Endometrial microvascular endothelial cells (primary cell): ENCODE measurements around the gene SEZ6L. TPM values are rescaled to one million over a fixed set of nuclear protein-coding genes. Genes with fewer than 3 reads are reported as not detected.

Source experiments
- in situ Hi-C: cut with HindIII; loops from 2 replicates; pipeline ENCODE4 v1.10.0; 2017; ENCODE audit warnings: low sequenced_read_pairs, low pct_unique_long_range_greater_than_20kb; ENCODE audit errors: inconsistent ontology term
- total RNA-seq: library from RNA; depleted of rRNA; stranded (reverse); fragments of >200 nt; gene quantifications from one replicate; pipeline ENCODE4 v1.2.3, GENCODE V29; 2015; ENCODE audit errors: inconsistent ontology term

The SEZ6L gene
- total RNA-seq, 1 donor from 2014 or later, result not detected

- in situ Hi-C loops, result no loop called here
Measured at GRCh38 chr22:26320447-26320846, 151.2 kb downstream of the SEZ6L start.

- in situ Hi-C loops, result no loop called here
Measured at GRCh38 chr22:26321469-26321913, 152.2 kb downstream of the SEZ6L start.

GRCh38 chr22:26322179-26322905 is 153.1 kb downstream of the SEZ6L start:
- in situ Hi-C loops, result no loop called here

- in situ Hi-C loops, result no loop called here
Measured at GRCh38 chr22:26323013-26323412, 153.8 kb downstream of the SEZ6L start.

- in situ Hi-C loops, result no loop called here
Measured at GRCh38 chr22:26324150-26324549, 154.9 kb downstream of the SEZ6L start.

- in situ Hi-C loops, result no loop called here
Measured at GRCh38 chr22:26325641-26326040, 156.4 kb downstream of the SEZ6L start.

GRCh38 chr22:26326803-26327202 is 157.5 kb downstream of the SEZ6L start:
- in situ Hi-C loops, result no loop called here

- in situ Hi-C loops, result no loop called here
Measured at GRCh38 chr22:26327306-26327705, 158.0 kb downstream of the SEZ6L start.

- in situ Hi-C loops, result no loop called here
Measured at GRCh38 chr22:26328221-26328620, 159.0 kb downstream of the SEZ6L start.

GRCh38 chr22:26330971-26331625 is 161.8 kb downstream of the SEZ6L start:
- in situ Hi-C loops, result no loop called here

GRCh38 chr22:26333088-26333800 is 164.0 kb downstream of the SEZ6L start:
- in situ Hi-C loops, result no loop called here

GRCh38 chr22:26334232-26334631 is 165.0 kb downstream of the SEZ6L start:
- in situ Hi-C loops, result no loop called here

GRCh38 chr22:26336773-26337172 is 167.5 kb downstream of the SEZ6L start:
- in situ Hi-C loops, result no loop called here

- in situ Hi-C loops, result no loop called here
Measured at GRCh38 chr22:26339755-26340154, 170.5 kb downstream of the SEZ6L start.

- in situ Hi-C loops, result no loop called here
Measured at GRCh38 chr22:26342745-26343410, 173.6 kb downstream of the SEZ6L start.

- in situ Hi-C loops, result no loop called here
Measured at GRCh38 chr22:26345496-26345895, 176.2 kb downstream of the SEZ6L start.

GRCh38 chr22:26348810-26349526 is 179.7 kb downstream of the SEZ6L start:
- in situ Hi-C loops, result no loop called here

- in situ Hi-C loops, result no loop called here
Measured at GRCh38 chr22:26354707-26355106, 185.4 kb downstream of the SEZ6L start.

GRCh38 chr22:26357281-26357680 is 188.0 kb downstream of the SEZ6L start:
- in situ Hi-C loops, result no loop called here
